H4 (cell line): ENCODE results near the gene SMYD5. TPM values are rescaled to one million over a fixed set of nuclear protein-coding genes. Genes with fewer than 3 reads are reported as not detected.
"Not testable (repeated sequence)": the region's sequence is repeated elsewhere in the genome, so short reads cannot be mapped to it uniquely, and the experiment has no call there.

Experiments used
- DNase-seq: peaks from one replicate; pipeline ENCODE4 v3.0.0-alpha.2; 2015; ENCODE audit warnings: low spot score
- total RNA-seq: library from RNA; depleted of rRNA; stranded (reverse); fragments of >200 nt; shearing (Covaris generic); gene quantifications from 2 replicates; pipeline ENCODE4 v1.2.3, GENCODE V29; 2014; rRNA removed

SMYD5 gene
- total RNA-seq = 24.6 and 30.0 TPM in 2 replicates

DNA sequence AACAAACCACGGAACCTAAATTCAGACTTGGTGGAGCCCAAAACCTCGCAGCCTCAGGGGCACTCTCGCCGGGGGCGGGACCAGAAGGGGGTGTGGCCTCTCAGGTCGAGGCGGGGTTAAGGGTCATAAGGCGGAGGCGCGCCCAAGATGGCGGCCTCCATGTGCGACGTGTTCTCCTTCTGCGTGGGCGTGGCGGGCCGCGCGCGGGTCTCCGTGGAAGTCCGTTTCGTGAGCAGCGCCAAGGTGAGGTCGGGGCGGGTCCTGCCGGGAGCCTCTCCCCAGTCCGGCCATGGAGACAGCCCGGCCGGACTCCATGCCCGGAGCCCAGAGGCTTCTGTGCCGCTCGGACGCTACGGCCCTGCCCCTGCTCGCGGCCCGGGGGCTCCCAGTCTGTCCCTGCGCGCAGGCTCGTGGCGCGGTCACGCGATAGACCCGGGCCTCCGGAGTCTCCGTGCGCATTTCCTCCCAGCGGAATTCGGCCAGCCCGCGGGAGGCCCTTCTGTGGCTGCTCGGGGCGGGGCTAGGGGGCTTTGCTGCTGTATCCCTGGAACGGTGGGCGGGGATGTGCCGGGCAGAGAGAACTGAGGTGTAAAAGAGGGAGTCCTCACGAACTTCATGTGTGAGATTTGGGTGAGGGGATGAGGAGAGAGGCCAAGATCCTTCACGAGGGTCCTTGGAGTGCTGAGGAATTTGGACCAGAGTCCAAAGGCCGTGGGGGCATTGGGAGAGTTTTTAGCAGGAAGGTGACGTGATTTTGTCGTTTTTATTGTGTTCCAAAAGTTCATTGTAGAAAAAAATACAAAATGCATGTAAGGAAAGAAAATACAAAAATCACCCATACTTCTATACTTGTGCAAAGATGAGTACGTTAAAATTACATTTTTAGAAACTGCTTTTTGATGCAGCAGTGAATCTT, at the start of gene SMYD5:
Gene SMYD5 (plus strand): TSS at position 126 of the 916 bp plus-strand sequence. CDS start 22 bp downstream, at position 148.
- peak; percentile 64 for DNase-seq

DNA sequence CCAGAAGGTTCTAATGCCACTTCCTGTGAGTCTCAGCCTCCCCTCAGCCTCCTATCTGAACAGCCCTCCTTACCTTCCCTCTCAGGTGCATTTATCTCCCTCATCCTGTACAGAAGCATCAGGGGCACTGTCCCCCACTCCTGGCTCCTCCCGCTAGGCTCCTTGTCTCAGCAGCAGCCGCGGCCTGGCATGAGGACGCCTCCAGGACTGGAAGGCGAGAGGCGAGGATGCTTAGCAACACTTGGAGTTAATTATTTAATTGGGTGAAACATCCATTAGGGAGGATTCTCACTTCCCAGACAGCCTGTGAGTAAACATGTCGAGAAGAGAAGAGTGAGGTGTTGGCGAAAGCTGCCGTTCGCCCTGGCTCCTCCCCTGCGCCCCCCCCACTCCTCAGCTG, 48.1 kb upstream of the SMYD5 start:
- DNase-seq = not testable (repeated sequence)

DNA sequence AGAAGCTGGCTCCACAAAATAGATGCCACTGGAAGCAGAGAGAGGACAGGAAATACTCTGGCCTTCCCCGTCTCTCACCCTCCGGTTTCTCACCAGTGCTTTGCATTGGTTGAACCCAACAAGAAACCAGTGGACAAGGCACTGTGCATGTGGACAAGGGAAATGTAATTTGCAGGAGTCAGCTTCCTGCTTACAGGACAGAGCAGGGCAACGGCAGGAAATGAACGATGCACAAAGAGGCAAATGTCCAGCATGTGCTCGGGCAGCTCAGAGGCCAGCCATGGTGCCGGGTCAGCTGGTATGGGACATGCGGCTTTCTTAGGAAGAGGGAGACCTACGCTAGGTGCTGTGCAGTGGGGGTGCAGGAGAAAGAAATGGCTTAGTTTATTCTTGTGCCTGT, 47.2 kb upstream of the SMYD5 start:
- DNase-seq = not testable (repeated sequence)

DNA sequence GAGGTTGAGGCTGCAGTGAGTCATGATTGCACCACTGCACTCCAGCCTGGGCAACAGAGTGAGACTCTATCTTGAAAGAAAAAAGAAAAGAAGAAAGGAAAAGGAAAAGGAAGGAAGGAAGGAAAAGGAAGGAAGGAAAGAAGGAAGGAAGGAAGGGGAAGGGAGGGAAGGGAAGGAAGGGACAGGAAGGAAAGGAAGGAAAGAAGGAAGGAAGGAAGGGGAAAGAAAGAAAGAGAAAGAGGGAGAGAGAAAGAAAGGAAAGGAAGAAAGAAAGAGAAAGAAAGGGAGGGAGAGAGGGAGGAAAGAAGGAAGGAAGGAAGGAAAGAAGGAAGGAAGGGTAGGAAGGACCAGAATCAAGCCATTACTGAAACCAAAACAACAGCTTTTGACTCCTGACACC, 45.7 kb upstream of the SMYD5 start:
- DNase-seq = not testable (repeated sequence)

DNA sequence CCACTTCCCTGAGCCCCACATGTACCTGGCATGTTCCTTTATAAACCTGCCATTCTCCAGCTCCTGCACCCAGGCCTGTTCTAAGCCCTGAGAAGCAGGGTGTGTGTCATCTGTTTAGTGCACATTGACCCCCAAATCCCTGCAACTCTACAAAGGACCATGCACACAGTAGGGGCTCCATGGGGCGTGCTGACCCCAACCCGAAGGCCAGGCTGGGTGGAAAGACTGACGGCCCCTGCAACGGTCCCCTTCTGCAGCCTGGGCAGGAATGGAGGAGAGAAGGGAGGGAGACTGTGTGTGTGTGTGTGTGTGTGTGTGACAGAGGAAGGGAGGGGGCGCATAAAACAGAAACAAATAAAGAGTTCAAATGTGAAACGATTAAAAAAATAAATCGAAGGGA, 43.7 kb upstream of the SMYD5 start:
- DNase-seq = not testable (repeated sequence)

DNA sequence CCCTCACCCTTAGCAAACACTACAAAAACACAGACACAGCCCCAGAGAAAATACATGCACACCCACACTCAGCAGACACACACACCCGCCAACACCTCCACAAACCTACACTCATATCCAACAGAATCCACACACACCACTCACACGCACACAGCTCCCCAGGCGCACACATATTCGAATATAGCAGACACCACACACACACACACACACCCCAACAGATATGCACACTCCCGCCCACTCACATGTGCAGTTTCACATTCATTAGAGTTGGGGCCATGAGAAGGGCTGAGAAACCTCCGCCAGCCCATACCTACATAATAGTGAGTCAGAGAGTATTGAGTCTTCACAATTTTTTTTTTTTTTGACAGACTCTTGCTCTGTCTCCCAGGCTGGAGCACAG, 41.1 kb upstream of the SMYD5 start:
- DNase-seq = no peak

DNA sequence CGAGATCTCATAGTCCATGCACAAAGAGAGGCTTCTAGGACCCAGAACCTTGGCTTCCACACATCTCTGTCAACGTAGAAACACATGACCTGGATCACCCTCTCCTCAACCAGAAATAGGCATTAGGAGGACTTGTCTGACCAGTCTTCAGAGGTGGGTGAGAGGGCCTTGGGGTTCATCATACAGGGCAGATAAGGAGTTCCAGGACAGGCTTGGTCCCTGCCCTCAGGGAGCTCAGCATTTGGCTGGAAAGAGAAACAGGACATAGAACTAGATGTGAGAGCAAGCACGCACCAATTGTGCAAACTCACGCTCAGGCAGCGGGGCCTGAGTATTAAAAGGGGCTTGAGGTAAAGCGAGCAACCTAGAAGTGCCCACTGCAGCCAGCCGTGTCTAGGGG, 40.3 kb upstream of the SMYD5 start:
- no peak for DNase-seq

DNA sequence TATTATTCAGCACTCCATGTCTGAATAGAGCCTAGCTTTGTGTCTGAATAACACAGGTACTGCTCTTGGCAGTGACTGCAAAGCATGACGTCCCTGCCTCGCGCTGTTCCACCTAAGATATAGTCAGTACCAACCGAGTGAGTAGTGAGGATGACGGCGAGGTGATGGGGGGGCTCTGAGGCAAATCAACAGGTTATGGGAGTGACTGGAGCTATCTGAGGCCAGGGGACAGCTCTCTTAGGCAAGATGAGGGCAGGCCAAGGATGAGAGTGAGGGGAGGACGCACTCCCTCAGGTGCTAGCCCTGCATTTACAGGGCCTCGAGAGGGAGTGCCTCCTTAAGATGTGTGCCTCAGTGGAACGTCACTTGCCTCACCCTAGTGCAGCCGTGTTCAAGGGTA, 39.8 kb upstream of the SMYD5 start:
- DNase-seq = no peak

DNA sequence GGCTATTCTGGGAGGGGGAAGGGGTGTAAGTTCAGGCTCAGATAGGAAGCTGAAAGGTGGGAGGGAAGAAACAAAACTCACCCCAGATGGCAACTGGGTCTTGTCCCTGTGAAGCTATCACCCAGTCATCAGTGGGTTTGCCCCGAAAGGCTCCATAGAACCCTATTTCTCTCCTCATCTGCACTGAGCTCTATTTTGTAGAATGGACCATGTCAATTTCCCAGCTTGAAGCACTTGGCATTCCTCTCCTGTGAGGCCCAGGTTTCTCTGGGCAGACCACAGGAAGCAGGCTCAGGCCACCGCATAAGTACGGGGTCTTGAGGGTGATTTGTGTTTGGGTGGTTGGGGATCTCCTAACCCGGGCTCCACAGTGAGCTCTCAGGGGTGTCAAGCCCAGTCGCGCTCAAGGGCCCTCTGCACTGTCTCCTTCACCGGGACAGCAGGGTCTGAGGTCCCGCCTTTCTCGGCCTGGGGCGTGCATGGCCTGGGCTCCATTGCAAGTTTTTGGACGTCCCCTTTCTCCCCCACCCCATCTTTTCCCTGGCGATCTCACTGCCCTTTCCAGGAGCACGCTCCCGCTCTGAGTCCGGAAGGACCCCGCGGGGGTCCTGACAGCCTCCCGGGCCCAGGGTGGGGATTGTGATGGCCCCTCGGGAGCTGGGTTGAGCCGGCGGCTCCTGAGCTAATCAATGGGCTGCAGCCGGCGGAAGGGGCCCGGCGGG, 38.9 kb upstream of the SMYD5 start:
- DNase-seq = no peak

DNA sequence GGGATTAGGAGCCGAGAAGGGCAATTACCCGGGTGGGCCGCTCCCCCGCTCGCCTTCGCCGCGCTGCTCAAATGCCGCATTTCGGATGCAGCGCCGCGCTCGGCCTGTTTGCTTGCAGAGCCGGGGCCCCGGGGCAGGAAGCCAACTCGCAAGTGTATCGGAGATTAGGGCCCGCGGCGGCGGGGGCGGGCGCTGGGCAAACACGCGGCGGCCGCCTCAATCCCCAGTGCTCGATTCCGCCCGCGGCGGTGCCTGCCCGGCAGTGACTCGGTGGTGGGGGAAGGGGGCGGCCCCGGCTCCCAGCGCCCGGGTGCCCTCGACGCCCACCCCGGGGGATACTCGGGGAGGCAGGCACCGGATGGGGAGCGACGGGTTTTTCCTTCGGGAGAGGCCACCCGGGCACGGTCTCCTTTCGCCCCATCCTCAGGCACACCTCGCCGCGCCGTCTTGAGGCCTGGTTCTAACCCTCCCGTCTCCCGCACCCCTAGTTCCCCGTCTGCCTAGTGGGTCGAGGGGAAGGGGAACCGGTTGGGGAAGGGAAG, 38.3 kb upstream of the SMYD5 start:
- no peak for DNase-seq

DNA sequence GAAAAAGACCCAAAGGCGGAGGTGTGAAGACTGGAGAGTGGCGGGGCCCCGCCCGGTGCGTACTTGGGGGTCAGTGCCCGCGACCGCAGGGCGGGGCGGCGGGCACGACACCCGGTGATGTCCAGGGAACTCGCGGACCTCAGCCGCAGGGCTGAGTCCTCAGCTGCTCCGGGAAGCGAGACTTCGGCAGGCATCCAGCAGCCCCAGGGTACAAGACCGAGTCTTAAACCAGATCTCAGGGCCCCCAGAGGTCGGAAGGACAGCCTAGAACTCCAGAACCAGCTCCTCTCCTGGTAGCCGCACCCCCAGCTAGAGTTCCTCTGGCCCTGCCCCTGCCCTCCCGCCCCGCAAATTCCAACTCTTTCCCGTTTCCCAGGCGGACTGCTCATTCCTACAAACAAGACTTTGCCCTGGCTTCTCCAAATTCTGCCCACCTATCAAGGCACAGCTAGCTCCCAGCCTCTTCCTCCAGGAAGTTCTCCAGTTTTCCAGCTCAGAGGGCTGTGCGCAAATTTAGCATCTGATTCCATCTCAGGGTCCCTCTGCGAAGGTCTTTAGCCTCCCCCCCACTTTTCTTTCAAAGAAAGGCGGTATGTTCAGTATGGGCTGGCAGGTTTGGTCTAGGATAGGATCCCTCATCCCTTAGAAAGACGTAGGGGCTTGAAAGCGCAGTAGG, 37.7 kb upstream of the SMYD5 start:
- no peak for DNase-seq

DNA sequence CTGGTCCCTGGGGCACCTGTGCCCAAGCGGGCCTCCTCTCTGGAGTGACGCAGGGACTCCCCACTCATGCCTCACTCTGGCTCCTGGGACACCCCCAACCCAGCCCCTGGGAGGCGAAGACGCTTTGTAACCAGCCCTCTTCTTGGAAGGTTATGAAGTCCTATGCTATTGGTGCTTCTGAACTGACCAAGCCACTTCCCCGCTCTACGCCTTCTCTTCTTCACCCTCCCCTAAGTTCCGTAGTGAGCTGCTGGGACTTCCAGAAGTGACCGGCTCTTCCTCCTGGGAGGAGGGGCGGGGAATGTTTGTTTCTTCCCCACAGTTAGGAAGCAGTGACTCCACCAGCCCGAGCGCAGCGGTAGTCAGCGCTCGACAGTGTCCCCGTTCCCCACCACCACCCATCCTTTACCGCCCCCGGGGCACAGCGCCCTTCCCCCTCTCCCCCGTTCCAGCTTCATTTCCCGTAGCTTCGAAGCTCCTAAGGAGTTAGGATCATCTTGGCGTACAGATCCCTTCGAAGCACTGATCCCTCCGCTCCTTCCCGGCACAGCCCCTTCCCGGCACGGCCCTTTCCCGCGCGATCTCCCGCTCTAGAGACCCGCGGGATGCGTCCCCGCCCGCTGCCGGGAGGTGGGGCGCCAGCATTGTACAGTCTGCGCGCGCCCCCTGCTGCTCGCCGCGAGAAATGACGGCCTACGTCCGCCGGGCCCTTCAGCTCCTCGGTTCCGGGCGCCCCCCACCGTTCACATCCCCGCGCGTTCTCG, 37.0 kb upstream of the SMYD5 start:
- DNase-seq = peak; percentile 80

DNA sequence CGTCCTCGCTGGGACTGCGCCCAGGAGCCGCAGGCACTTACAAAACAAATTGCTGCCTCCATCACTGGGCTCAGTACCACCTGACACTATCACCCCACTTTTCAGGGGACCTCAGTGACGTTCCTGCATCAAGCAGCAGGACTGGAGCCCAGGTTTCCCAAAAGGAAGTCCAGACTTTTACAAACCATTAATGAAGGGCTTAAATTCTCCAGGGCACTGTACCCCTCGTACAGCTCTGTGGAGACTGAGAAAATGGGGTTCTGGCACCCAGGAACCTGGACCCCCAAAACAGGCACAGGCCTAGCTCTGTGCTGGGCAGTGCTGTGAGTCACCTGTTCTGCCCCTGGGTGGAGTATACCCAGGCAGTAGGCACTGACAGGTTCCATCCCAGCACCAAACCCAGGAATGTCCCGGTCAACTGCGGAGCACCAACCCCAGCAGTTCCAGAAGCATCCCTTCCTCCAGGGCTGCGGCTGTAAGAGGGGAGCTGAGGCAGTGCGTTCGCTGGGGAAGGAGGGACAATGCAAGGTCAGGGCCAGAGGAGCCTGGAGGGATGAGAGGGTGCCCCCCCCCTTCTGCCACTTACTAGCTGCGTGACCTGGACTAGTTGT, 36.3 kb upstream of the SMYD5 start:
- DNase-seq = no peak

DNA sequence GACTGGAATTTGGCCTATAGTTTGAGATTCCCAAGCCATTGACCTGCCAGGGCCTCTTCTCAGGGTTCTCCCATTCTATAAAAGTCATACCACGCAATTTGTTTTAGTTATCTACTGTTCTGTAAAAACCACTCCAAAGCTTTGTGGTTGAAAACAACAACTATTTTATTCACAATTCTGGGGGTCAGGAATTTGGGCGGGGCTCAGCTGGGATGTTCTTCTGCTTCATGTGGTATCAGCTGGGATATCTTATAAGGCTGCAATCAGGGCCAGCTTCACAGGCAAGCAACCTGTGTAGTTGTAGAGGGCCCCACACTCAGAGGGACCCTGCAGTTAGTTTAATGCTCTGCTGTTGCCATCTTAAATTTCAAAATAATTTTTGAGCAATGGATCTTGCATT, 28.1 kb upstream of the SMYD5 start:
- no peak for DNase-seq

DNA sequence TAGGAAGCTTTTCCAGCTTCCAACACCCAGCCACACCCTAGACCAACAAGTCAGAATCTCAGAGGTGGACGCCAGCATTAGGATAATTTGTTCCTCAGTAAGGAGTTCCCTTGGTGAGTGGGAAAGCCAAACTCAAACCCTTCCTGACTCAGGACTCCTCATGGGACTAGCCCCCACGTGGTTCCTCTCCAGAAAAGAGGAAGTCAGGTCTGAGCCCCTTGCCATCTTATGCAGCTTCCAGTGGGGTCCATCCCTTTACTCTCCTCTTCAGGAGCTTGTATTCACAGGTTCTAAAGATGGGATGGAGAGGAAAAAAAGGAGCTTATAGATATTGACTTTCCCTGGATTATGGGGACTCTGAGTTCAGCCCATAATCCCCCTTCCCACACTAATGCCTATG, 26.5 kb upstream of the SMYD5 start:
- DNase-seq = no peak

DNA sequence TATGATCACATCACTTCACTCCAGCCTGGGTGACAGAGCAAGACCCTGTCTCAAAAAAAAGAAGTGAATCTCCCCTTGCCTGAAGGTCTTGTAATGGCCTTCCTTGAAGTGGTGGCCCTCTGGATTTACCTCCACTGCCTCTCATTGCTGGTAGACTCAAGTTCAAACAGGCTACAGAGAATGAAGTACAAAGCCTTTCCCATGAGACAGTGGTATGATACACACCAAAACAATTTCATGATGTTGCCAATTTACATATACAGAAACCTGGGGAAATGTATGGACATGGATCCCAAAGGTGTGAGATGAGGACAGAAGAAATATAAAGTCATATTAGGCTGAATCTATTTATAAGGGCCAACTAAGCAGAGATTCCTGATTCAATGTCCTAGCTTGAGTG, 16.5 kb upstream of the SMYD5 start:
- DNase-seq = no peak

DNA sequence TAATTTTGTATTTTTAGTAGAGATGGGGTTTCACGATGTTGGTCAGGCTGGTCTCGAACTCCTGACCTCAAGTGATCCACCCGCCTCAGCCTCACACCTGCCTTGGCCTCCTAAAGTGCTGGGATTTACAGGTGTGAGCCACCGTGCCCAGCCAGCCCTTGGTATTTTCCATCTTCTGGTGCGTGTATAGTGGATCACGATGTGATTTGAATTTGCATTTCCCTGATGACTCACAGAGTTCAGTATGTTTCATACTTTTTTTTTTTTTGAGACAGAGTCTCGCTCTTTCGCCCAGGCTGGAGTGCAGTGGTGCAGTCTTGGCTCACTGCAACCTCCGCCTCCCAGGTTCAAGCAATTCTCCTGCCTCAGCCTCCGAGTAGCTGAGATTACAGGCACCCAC, 13.8 kb upstream of the SMYD5 start:
- DNase-seq = not testable (repeated sequence)

DNA sequence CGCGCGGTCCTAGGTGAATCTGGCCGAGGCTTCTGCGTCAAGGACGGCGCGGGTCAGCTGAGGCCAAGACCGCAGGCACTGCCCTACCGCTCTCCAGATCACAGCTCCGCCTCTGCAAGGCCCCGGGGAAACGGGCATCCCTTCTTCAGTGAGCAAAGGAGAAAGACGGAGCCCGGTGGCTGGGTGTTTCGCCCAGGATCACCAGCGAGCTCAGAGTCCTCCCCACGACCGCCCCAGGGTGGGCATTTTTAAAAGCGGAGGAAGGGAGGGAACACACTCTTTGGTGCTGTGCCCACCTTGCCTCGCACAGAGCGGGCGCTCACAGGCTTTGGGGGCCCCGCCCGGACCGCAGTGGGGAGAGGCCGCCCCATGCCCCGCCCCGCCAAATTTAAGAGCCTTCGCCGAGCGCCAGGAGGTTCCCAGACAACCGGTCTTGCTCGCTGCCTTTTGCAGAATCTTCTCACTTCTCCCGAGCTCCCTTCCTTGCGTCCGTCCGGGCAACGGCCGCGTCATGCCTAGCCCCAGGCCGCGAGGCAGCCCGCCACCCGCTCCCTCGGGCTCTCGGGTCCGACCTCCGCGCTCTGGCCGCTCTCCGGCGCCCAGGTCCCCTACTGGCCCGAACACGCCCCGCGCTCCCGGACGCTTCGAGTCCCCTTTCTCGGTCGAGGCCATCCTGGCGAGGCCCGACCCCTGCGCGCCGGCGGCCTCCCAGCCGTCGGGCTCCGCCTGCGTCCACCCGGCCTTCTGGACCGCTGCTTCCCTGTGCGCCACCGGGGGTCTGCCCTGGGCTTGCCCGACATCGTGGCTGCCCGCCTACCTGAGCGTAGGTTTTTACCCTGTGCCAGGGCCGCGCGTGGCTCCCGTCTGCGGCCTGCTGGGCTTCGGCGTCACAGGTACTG, 11.6 kb upstream of the SMYD5 start, which contains the start of gene NOTO:
Gene NOTO (plus strand): TSS at position 419 of the 899 bp plus-strand sequence. CDS start 93 bp downstream, at position 512.
- no peak for DNase-seq

DNA sequence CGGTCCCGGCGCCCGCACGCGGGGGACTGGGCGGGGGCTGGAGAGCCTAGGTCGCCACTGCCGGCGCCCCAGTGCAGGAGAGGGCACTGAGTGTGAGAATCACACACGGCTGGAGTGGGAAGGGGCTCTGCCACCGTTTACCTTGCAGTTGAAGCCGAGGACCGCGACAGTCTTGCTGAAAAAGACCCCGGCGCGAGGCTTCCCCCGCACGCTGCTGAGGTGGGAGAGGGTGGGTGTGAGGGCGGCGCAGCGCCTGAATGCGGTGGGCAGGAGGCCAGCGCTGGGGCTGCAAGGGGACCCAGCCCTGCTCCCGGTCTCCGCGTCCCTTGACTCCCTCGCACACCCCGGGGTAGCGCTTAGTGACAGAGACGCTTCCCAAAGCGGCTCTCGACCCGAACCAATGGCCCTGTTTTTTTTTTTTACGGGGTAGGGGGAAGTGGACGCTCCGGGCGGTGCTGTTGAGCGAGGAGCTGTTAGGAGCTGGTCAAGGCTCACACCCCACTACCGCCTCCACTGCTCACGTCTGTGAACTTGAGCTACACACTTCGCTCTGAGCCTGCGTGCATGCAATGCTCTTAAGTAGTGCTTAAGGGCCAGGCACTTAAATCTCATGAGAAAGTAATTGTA, 10.9 kb upstream of the SMYD5 start:
- no peak for DNase-seq
